DMS79 treated with DMSO at 0.1 percent for 48 hours (cell line): ENCODE measurements around the gene NAP1L2.
A peak's percentile ranks its signal among the peaks of the same experiment; 100 is the strongest.
"Not testable (repeated sequence)": the region's sequence is repeated elsewhere in the genome, so short reads cannot be mapped to it uniquely, and the experiment has no call there.

ENCODE experiments used
- DNase-seq: peaks from one replicate; lab custom pipeline; 2025; lab: John Stamatoyannopoulos, UW

Gene NAP1L2, protein sequence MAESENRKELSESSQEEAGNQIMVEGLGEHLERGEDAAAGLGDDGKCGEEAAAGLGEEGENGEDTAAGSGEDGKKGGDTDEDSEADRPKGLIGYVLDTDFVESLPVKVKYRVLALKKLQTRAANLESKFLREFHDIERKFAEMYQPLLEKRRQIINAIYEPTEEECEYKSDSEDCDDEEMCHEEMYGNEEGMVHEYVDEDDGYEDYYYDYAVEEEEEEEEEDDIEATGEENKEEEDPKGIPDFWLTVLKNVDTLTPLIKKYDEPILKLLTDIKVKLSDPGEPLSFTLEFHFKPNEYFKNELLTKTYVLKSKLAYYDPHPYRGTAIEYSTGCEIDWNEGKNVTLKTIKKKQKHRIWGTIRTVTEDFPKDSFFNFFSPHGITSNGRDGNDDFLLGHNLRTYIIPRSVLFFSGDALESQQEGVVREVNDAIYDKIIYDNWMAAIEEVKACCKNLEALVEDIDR

DNA sequence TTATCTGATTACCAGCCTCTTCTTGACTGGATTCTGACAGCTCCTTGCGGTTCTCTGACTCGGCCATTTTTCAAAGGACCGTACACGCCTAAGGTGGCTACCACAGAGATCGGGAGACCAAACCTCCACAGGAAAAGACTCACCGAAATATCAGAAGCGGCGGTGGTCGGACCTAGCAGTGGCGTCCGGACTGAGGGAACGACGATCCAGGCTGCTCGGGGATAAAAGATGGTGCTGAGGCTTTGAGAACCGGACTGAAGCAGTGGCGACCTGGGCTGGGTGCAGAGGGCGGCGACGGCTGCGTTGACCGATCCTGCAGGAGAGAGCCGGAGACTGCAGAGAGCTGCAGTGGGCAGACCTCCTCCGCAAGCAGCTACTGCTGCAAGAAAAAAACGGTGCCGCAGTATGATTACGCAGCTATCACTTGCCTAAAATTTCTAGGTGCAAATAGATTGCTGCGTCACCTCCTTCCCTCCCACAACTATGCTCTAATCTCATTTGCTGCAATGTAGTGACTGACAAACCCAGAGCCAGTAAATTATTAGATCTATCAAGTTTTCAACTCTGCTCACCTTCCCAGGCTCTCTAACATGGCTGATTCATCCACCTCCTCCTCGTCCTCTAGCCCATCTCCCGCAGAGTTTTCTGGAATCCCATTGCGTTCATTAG, at the start of gene NAP1L2:
NAP1L2 (minus strand) TSS at position 426 of the 669 bp plus-strand sequence; CDS start at position 67, 359 bp downstream.
- DNase-seq: peak; percentile 67

DNA sequence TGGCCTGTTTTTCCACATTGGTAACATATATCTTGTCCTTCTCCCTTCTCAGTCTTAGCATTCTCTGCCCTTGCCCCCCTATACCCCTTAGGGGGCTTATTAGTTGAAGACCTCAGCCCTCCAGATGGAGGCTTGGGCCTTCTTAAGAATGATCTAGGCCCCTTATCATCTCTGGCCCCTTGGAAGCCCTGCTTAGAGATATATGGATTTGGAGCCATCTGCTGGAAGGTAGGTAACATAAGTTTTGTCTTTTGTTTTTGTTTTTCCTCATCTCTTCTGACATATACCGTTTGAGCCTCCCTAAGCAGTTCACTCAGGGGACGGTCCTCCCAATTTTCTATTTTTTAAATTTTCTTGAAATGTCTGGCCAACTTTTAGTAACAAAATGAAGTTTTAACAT, 48.3 kb upstream of the NAP1L2 start:
- DNase-seq: peak; percentile 2

DNA sequence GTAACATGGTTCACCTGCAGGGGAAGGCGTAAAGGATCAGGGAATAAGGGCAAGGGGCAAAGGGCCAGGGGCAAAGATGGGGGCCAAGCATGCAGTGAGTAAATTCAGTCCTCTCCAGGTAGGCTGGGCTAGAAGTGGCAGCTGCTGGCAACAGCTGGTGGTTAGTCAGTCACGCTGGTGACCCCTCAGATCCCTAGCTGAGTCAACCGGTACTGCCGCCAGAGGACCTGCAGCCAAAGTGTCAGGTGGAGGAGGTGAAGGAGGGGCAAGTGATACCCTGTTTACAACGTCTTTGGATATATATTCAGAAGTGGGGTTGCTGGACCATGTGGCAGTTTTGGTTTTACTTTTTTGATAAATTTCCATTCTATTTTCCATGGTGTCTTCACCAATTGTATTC, 24.6 kb upstream of the NAP1L2 start:
- no peak for DNase-seq

DNA sequence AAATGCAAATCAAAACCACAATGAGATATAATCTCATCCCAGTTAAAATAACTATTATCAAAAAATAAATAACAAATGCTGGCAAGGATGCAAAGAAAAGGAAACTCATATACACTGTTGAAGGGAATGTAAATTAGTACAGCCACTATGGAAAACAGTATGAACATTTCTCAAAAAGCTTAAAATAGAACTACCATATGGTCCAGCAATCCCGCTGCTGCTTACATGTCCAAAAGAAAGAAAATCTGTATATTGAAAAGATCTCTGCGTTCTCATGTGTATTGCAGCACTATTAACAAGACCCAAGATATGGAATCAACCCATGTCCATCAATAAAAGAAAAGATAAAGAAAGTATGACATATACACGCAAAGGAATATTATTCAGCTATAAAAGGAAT, 3.0 kb upstream of the NAP1L2 start:
- no peak for DNase-seq

DNA sequence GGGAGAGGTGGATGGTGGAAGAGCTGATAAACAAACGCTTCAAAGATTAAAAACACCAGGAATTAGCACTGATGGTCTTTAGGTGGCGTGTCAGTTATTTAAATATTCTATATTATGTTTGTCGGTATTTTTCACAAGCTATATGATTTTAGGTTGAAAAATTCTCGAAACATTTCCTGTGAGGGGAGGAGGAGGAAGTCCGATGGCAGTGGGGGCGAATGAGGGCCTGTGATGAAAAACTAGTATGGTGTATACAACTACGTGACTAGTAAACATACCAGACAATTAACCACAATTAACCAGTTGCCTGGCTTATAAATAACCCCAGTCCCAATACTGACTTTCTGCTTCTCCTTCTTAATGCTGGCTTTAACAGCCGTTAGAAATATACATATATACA, 595 bp upstream of the NAP1L2 start:
- no peak for DNase-seq

DNA sequence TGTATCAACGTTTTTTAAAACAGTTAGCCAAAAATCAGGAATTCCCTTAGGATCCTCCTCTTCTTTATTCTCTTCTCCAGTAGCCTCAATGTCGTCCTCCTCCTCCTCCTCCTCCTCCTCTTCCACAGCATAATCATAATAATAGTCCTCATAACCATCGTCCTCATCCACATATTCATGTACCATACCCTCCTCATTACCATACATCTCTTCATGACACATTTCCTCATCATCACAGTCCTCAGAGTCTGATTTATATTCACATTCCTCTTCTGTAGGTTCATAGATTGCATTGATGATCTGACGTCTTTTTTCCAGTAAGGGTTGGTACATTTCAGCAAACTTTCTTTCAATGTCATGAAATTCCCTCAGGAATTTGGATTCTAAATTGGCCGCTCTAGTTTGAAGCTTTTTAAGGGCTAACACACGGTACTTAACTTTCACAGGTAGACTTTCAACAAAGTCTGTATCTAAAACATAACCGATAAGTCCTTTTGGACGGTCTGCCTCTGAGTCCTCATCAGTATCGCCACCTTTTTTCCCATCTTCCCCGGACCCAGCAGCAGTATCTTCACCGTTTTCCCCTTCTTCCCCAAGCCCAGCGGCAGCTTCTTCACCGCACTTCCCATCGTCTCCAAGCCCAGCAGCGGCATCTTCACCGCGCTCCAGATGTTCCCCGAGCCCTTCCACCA, 771 bp downstream of the NAP1L2 start:
- DNase-seq: peak; percentile 36

DNA sequence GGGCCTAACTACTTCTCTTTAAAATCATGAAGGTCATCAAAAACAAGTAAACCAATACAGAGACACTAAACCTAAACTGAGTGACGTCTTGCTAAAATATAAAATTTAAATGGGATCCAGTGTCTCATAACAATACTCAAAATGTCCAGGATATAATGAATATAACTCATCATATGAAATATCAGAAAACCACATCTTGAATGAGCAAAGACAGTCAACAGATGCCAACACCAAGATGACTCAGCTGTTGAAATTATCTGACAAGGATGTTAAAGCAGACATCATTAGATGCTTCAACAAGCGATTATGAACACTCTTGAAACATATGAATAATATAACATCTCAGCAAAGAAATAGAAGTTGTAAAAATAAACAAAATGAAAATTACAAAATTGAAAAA, 8.3 kb downstream of the NAP1L2 start:
- no peak for DNase-seq

DNA sequence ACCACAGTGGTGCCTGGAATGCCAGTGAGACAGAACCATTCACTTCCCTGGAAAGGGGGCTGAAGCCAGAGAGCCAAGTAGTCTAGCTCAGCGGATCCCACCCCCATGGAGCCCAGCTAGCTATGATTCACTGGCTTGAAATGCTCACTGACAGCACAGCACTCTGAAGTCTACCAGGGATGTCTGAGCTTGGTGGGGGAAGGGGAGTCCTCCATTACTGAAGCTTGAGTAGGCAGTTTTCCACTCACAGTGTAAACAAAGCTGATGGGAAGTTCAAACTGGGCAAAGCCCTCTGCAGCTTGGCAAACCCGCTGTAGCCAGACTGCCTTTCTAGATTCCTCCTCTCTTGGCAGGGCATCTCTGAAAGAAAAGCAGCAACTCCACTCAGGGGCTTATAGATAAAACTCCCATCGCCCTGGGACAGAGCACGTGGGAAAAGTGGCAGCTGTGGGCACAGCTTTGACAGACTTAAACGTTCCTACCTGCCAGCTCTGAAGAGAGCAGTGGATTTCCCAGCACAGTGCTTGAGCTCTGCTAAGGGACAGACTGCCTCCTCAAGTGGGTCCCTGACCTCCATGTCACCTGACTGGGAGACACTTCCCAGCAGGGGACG, 32.0 kb downstream of the NAP1L2 start:
- DNase-seq: no peak

DNA sequence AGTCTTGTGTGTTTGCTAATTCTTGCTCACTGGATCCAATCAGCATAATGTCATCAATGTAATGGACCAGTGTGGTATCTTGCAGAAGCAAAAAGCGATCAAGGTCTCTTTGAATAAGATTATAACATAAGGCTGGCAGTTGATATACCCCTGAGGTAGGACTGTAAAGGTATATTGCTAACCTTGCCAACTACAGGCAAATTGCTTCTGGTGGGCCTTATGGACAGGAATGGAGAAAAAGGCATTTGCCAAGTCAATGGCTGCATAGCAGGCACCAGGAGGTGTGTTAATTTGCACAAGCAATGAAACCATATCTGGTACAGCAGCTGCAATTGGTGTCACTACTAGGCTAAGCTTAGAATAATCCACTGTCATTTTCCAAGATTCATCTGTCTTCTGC, 45.7 kb downstream of the NAP1L2 start:
- DNase-seq: not testable (repeated sequence)
